ENCODE measurements around the gene TMEM50B. TPM values are rescaled to one million over a fixed set of nuclear protein-coding genes. Genes with fewer than 3 reads are reported as not detected.
"Not testable (repeated sequence)": the region's sequence is repeated elsewhere in the genome, so short reads cannot be mapped to it uniquely, and the experiment has no call there.

Gene TMEM50B
- total and polyA plus RNA-seq, 2 of the 8 experiments (the other 6 are each of a cell fraction or from before 2014, with no cell fraction given): 16.8 to 20.5 TPM

DNA sequence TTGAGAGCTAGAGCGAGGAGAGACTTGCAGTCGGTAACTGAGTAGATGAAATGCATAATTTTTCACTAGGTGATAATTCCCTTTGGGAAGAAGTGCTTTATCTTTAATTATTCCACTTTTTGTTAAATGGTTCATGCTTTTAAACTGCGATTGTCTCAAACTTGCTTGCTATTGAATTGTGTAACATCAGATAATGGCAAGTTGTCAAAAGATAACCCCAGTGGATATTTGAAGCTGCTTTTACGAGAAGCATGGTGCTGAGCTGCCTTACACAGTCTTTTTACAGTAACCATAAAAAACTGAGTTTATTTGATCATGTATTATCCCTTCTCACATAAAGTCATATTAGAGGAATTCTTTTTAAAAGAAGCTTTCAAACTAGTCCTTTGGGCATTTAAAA is 30.2 kb downstream of the TMEM50B start (continued):
- TF ChIP-seq, protein P1, sequence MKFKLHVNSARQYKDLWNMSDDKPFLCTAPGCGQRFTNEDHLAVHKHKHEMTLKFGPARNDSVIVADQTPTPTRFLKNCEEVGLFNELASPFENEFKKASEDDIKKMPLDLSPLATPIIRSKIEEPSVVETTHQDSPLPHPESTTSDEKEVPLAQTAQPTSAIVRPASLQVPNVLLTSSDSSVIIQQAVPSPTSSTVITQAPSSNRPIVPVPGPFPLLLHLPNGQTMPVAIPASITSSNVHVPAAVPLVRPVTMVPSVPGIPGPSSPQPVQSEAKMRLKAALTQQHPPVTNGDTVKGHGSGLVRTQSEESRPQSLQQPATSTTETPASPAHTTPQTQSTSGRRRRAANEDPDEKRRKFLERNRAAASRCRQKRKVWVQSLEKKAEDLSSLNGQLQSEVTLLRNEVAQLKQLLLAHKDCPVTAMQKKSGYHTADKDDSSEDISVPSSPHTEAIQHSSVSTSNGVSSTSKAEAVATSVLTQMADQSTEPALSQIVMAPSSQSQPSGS (IDR thresholded peaks at IDR 0.05; ENCODE audit: low read length): no peak
- TF ChIP-seq YY1 (IDR thresholded peaks at IDR 0.05; ENCODE audit: low read depth, low read length) (no peak), ASH2L (IDR thresholded peaks at IDR 0.05; ENCODE audit: low read length) (no peak), EP300 (IDR thresholded peaks at IDR 0.05; ENCODE audit: borderline replicate concordance in 1 of 2, low read depth in 2 of 2, low read length in 2 of 2) (no peak), RFX5 (IDR thresholded peaks at IDR 0.05; ENCODE audit: borderline replicate concordance, low read depth, low read length) (no peak), CTBP2 (IDR thresholded peaks at IDR 0.05; ENCODE audit: borderline replicate concordance, insufficient read depth, insufficient read length, low read length) (no peak), HDAC2 (IDR thresholded peaks at IDR 0.05; ENCODE audit: borderline replicate concordance in 1 of 2, low read depth in 2 of 2, low read length in 2 of 2) (no peak), POLR2A (IDR thresholded peaks at IDR 0.05; ENCODE audit: control extremely low read depth in 1 of 2, low read depth in 2 of 2, low read length in 2 of 2) (no peak)
- TF ChIP-seq, protein P2, sequence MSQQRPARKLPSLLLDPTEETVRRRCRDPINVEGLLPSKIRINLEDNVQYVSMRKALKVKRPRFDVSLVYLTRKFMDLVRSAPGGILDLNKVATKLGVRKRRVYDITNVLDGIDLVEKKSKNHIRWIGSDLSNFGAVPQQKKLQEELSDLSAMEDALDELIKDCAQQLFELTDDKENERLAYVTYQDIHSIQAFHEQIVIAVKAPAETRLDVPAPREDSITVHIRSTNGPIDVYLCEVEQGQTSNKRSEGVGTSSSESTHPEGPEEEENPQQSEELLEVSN (IDR thresholded peaks at IDR 0.05): no peak

DNA sequence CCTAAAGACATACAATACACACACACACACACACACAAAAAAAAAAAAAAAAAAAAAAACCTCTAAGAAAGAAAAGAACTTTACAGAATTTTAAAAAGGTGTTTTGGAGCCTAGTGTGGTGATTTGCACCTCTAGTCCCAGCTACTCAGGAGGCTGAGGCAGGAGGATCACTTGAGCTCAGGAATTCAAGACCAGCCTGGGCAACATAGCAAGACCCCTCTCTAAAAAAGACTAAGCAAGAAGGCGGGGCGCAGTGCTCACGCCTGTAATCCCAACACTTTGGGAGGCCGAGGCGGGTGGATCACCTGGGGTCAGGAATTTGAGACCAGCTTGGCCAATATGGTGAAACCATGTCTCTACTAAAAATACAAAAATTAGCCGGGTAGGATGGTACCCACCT is 33.2 kb downstream of the TMEM50B start:
- not testable (repeated sequence) for H2AFZ ChIP-seq (ENCODE audit: low read length); H3K14ac ChIP-seq (ENCODE audit: insufficient read length); H2BK5ac ChIP-seq (ENCODE audit: low read depth, low read length); DNase-seq (ENCODE audit: low read depth in 1 of 2, low spot score in 2 of 2); H3K4me3 ChIP-seq (ENCODE audit: extremely low read depth in 1 of 4, insufficient read depth in 2 of 4, low read depth in 3 of 4, low read length in 4 of 4); H3K79me1 ChIP-seq (ENCODE audit: low read depth, low read length); H3K4me2 ChIP-seq (ENCODE audit: insufficient read depth in 1 of 2, low read depth in 2 of 2, low read length in 2 of 2); H3K79me2 ChIP-seq (ENCODE audit: control insufficient read depth in 1 of 2, insufficient read depth in 2 of 2, low read length in 2 of 2); H3K23ac ChIP-seq (ENCODE audit: insufficient read length); H2BK120ac ChIP-seq (replicated peaks; ENCODE audit: low read depth, low read length); H2BK12ac ChIP-seq (ENCODE audit: low read depth, low read length); H3K4me1 ChIP-seq (replicated peaks in 1 of 4; ENCODE audit: control insufficient read depth in 3 of 4, insufficient read depth in 4 of 4, low read length in 3 of 4); H4K5ac ChIP-seq (ENCODE audit: insufficient read length, low read depth, low read length); H4K8ac ChIP-seq (ENCODE audit: extremely low read depth, insufficient read depth, low read length); H2BK15ac ChIP-seq (ENCODE audit: low read length); H4K91ac ChIP-seq (replicated peaks; ENCODE audit: insufficient read length, low read length); H2BK20ac ChIP-seq (ENCODE audit: low read length); H3K27me3 ChIP-seq (replicated peaks in 1 of 4; ENCODE audit: control insufficient read depth in 3 of 4, extremely low read depth in 1 of 4, insufficient read depth in 3 of 4, low read length in 3 of 4); H4K20me1 ChIP-seq (replicated peaks in 1 of 2; ENCODE audit: control insufficient read depth in 1 of 2, insufficient read depth in 2 of 2, low read length in 2 of 2); H3K36me3 ChIP-seq (ENCODE audit: control insufficient read depth in 2 of 4, insufficient read depth in 4 of 4, low read length in 3 of 4); H3K4ac ChIP-seq (replicated peaks; ENCODE audit: insufficient read length, low read depth, low read length); FAIRE-seq; H3K23me2 ChIP-seq (ENCODE audit: low read depth, low read length); H3K9ac ChIP-seq (replicated peaks in 1 of 4; ENCODE audit: extremely low read depth in 1 of 4, low read depth in 3 of 4, low read length in 3 of 4); H3K9me3 ChIP-seq (ENCODE audit: insufficient read depth in 2 of 2, low read depth in 1 of 2, low read length in 1 of 2); H3K18ac ChIP-seq (ENCODE audit: extremely low read depth, low read length); H3K27ac ChIP-seq (ENCODE audit: low read depth, low read length); H2AK5ac ChIP-seq (ENCODE audit: low read depth, low read length); H3K56ac ChIP-seq (replicated peaks; ENCODE audit: insufficient read length, low read depth, low read length)
- WGBS, 2 experiments (ENCODE audit: extremely low coverage in 1 of 2, insufficient coverage in 1 of 2, insufficient read length in 1 of 2, insufficient replicate concordance in 2 of 2, low coverage in 1 of 2, low lambda C conversion rate in 2 of 2, missing lambda C conversion rate in 1 of 2): 97% methylated on average over 6 of the region's 6 CpGs; no CpG with 5 or more reads in 1 of the 2 experiments
- POLR2A ChIA-PET (ENCODE audit: partially characterized antibody): interaction anchor here (1.3 kb wide), 1 partner anchor 10 kb away, joined by 5 read pairs; no protein-coding TSS in a partner anchor
- CTCF ChIA-PET (ENCODE audit: partially characterized antibody): interaction anchor here (0.6 to 4.3 kb wide), 9 partner anchors 12 to 1105 kb away, joined by 3 to 39 read pairs (median 4); no protein-coding TSS in a partner anchor
